Measurements from ENCODE around the gene GLRX5. TPM values are rescaled to one million over a fixed set of nuclear protein-coding genes. Genes with fewer than 3 reads are reported as not detected.
A peak's percentile ranks its signal among the peaks of the same experiment; 100 is the strongest.
"Not testable (repeated sequence)": the region's sequence is repeated elsewhere in the genome, so short reads cannot be mapped to it uniquely, and the experiment has no call there.

The GLRX5 gene
- total RNA-seq, 2 experiments from 2014 or later: 36.4 to 48.5 TPM

DNA sequence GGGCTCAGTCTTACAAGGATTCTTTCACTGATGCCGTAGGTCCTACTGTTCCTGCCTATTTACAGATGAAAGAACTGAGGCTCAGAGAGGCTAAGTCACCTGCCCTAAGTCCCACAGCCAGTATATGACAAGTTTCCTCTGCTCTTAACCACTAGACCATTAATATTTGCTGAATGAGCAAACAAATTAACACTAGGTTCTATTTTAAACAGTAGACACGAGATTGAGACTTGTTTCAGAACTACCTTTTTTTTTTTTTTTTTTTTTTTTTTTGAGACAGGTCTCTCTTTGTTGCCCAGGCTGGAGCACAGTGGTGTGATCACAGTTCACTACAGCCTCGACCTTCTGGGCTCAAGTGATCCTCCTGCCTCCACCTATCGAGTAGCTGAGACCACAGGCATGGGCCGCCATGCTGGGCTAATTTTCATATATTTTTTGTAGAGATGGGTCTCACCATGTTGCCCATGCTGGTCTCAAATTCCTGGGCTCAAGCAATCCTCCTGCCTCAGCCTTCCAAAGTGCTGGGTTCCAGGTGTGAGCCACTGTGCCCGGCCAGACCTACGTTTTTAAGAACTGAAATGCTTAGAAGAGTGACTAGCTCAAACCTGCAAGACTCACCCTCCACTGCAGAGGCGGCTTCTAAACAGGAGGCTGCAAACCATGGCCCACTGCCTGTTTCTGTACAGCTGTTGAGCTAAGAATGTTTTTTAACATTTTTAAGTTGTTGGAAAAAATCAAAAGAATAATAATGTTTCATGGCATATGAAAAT, 31.3 kb upstream of the GLRX5 start:
- DNase-seq (no peak), ATAC-seq (peak; percentile 13)
- peaks cover 51% of the 10 kb centered on the region for H3K36me3 Mint-ChIP-seq
- no peaks in the 10 kb centered on the region for H3K9me3 Mint-ChIP-seq (ENCODE audit: low read depth)
- H3K27ac Mint-ChIP-seq: peak overlapping the region; percentile 74
- peaks cover 85% of the 10 kb centered on the region for H3K4me1 Mint-ChIP-seq
- no peaks in the 10 kb centered on the region for H3K27me3 Mint-ChIP-seq
- H3K4me3 Mint-ChIP-seq: no peak overlapping the region
- CTCF ChIA-PET: interaction anchor here (0.6 to 2.0 kb wide), 9 partner anchors 10 to 62 kb away, joined by 3 to 12 read pairs (median 5); no protein-coding TSS in a partner anchor

DNA sequence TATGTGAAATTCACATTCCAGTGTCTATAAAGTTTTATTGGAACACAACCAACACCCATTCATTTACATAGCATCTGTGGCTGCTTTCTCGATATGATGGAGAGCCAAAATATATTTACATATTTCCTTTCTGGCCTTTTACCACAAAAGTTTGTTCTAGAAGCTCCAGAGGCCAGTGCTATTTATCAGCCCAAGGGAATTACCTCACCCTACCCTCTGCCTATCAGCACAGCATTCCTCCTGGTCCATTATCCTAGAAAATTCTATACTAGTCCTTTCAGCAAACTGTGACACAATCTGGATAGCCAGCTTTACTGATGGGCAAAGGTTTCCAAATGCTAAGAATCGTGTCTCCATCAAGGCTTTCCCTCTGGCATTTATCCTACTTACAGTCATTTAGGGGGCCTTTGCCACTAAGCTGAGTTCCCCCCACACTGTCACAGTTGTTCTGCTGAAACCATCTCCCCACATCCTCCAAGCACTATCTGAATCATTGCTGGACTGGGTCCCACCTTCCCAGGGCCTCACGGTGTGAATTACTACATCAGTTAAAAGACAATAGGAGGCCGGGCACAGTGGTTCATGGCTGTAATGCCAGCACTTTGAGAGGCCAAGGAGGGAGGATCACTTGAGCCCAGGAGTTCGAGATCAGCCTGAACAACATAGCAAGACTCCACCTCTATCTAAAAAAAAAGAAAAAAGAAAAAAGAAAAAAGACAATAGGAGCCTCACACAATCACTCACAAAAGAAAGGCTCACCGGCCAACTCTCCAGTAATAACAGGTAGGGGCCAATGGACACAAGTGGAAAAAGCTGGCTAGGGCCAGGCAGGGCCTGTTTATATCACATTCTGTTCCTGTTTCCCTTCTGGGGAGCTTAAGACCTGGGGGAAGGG, 30.5 kb upstream of the GLRX5 start:
- peak; percentile 75 for DNase-seq
- peaks cover 49% of the 10 kb centered on the region for H3K36me3 Mint-ChIP-seq
- H3K4me1 Mint-ChIP-seq: peaks cover 84% of the 10 kb centered on the region
- no peaks in the 10 kb centered on the region for H3K27me3 Mint-ChIP-seq
- peak overlapping the region; percentile 74 for H3K27ac Mint-ChIP-seq
- peak; percentile 84 for ATAC-seq
- H3K9me3 Mint-ChIP-seq (ENCODE audit: low read depth): no peaks in the 10 kb centered on the region
- CTCF ChIA-PET: interaction anchor here (0.6 to 2.0 kb wide), 10 partner anchors 9 to 62 kb away, joined by 3 to 12 read pairs (median 4); no protein-coding TSS in a partner anchor
- H3K4me3 Mint-ChIP-seq: peak overlapping the region; percentile 27

DNA sequence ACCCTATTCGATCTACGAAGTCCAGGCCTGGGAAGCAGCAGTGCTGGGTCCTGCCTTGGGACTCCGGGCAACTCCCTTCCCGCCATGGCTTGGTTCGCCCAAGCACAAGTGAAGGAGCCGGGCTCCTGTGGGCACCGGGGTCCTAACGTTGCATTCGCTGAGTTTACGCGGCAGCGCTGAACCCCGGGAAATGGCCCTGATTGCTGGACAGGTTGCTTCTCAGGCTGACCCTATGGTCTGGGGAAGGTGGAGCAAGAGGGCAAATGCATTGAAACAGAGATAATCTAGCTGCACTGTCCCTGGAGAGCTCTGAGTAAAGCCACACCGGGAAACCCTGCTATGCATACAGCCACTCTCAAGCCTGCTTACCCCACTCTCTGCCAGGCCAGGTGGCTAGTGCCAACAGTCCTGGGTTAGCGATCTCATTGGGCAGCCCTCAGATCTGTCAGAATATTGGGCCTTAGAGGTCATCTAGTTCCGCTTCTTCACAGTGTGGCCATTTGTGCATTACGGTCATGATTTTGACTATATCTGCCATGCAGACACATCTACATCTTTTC, 29.7 kb upstream of the GLRX5 start:
- DNase-seq (no peak), ATAC-seq (no peak)
- Mint-ChIP-seq H3K4me3 (no peak overlapping the region), H3K27me3 (no peaks in the 10 kb centered on the region), H3K4me1 (peaks cover 85% of the 10 kb centered on the region), H3K27ac (peak overlapping the region; percentile 74), H3K36me3 (peaks cover 50% of the 10 kb centered on the region), H3K9me3 (ENCODE audit: low read depth) (no peaks in the 10 kb centered on the region)
- CTCF ChIA-PET: interaction anchor here (1.1 to 2.0 kb wide), 10 partner anchors 8 to 63 kb away, joined by 3 to 12 read pairs (median 4); no protein-coding TSS in a partner anchor

DNA sequence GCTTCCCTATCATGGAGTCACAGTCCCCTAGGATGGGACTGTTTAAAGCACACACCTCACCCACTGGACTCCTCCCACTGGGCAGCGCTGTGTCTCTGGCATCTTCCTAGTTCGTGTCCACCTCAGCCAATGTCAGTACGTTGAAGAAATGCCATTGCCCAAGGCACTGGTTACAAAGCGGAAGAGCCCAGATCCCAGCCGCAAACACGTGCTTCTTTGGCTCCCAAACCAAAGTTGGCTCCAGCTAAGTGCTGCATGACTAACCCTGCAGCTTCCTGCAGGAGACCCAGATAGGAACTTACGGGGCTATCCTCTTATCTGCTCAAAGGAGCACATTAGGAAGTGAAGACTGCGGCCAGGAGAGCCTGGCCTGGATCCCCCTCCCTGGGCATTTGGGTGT, 27.7 kb upstream of the GLRX5 start:
- no peak overlapping the region for H3K4me3 Mint-ChIP-seq
- ATAC-seq (no peak), DNase-seq (no peak)
- H3K9me3 Mint-ChIP-seq (ENCODE audit: low read depth): no peaks in the 10 kb centered on the region
- CTCF ChIA-PET: interaction anchor here (0.9 to 2.4 kb wide), 2 partner anchors 16 to 20 kb away, joined by 4 to 6 read pairs; no protein-coding TSS in a partner anchor
- peaks cover 46% of the 10 kb centered on the region for H3K36me3 Mint-ChIP-seq
- H3K27me3 Mint-ChIP-seq: no peaks in the 10 kb centered on the region
- H3K4me1 Mint-ChIP-seq: peaks cover 80% of the 10 kb centered on the region
- H3K27ac Mint-ChIP-seq: peak overlapping the region; percentile 49

DNA sequence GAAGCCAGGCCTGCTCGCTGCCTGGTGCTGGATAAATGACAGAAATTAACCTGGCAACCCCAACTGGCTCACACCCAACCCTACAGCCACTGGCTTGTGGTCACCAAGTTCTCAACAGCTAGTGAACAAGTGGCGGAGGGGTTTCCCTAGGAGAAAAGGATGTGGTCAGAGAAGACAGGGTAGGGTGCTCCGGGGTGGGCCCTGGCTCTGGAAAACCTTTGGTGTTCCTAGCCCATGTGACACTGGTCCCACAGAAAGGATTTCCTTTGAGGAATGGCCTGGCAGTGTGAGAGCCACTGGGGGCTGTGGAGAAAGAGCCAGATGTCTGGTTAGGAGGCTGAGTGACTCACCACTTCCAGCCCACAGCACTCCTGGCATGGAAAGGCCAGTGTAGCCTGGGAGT, 27.1 kb upstream of the GLRX5 start:
- H3K36me3 Mint-ChIP-seq: peaks cover 42% of the 10 kb centered on the region
- no peaks in the 10 kb centered on the region for H3K9me3 Mint-ChIP-seq (ENCODE audit: low read depth)
- H3K27me3 Mint-ChIP-seq: no peaks in the 10 kb centered on the region
- peaks cover 76% of the 10 kb centered on the region for H3K4me1 Mint-ChIP-seq
- CTCF ChIA-PET: interaction anchor here (0.8 to 2.4 kb wide), 5 partner anchors 9 to 19 kb away, joined by 3 to 6 read pairs (median 4); no protein-coding TSS in a partner anchor
- ATAC-seq: peak; percentile 38
- no peak overlapping the region for H3K4me3 Mint-ChIP-seq
- peak overlapping the region; percentile 77 for H3K27ac Mint-ChIP-seq
- DNase-seq: peak; percentile 80

DNA sequence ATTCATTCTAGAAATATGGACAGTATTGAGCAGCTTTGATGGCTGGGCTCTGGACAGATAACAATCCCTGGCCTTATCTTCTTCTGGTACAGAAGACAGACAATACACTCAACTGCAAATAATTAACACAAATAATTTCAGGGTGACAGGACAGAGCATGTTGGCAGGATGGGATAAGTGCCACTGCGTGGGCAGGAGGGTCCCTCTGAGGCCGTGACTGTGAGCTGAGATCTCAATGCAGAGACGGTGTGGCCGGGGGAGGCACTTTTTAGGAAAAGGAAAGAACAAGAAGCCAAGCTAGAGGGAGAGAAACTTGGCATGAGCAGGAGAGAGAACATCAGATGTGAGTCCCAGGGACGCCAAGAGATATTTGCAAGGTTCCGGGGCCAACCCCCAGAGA, 26.5 kb upstream of the GLRX5 start:
- no peak for ATAC-seq
- no peak for DNase-seq
- Mint-ChIP-seq H3K27me3 (no peaks in the 10 kb centered on the region), H3K9me3 (ENCODE audit: low read depth) (no peaks in the 10 kb centered on the region), H3K36me3 (peaks cover 40% of the 10 kb centered on the region), H3K4me1 (peaks cover 77% of the 10 kb centered on the region), H3K27ac (peak overlapping the region; percentile 77), H3K4me3 (no peak overlapping the region)
- CTCF ChIA-PET: interaction anchor here (0.8 to 2.4 kb wide), 6 partner anchors 10 to 66 kb away, joined by 3 to 6 read pairs (median 4); no protein-coding TSS in a partner anchor

DNA sequence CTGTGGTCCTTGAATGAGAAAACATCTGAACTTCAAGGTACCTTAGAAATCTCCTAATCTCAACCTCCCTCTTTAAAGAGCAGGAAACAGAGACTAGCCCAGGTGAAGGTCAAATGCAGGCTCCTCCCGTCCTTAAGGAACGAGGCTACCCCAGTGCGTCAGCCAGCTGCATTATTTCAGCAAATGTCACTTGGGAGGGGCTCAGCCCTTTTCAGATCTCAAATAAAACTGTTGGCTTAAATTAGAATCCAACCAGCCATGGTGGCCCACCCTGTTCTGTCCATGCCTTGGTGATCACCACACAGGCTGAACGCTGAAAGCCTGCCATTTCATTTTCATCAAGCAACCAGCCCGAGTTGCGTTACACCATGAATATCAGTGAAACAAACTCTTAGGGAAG, 25.4 kb upstream of the GLRX5 start:
- no peaks in the 10 kb centered on the region for H3K27me3 Mint-ChIP-seq
- no peak overlapping the region for H3K4me3 Mint-ChIP-seq
- ATAC-seq: no peak
- CTCF ChIA-PET: interaction anchor here (0.8 to 2.4 kb wide), 4 partner anchors 9 to 68 kb away, joined by 3 to 6 read pairs (median 5); no protein-coding TSS in a partner anchor
- no peak for DNase-seq
- H3K36me3 Mint-ChIP-seq: peaks cover 33% of the 10 kb centered on the region
- peaks cover 76% of the 10 kb centered on the region for H3K4me1 Mint-ChIP-seq
- no peaks in the 10 kb centered on the region for H3K9me3 Mint-ChIP-seq (ENCODE audit: low read depth)
- no peak overlapping the region for H3K27ac Mint-ChIP-seq

DNA sequence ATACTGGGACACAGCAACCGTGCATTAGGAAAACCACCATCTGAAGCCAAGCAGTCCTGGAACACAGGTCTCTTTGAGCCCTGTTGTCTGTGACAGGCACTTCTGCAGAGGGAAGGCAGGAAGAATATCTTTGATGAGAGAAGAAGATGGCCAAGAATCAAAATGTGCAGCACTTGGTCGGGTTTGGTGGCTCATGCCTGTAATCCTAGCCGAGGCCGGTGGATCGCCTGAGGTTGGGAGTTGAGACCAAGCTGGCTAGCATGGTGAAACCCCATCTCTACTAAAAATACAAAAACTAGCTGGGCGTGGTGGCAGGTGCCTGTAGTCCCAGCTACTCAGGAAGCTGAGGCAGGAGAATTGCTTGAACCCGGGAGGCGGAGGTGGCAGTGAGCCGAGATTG, 24.5 kb upstream of the GLRX5 start:
- DNase-seq; H3K4me3 Mint-ChIP-seq; CTCF ChIA-PET; ATAC-seq; H3K9me3 Mint-ChIP-seq (ENCODE audit: low read depth); H3K27me3 Mint-ChIP-seq: not testable (repeated sequence)
- peak overlapping the region; percentile 42 for H3K27ac Mint-ChIP-seq
- H3K4me1 Mint-ChIP-seq: peaks cover 73% of the 10 kb centered on the region
- H3K36me3 Mint-ChIP-seq: peaks cover 31% of the 10 kb centered on the region

DNA sequence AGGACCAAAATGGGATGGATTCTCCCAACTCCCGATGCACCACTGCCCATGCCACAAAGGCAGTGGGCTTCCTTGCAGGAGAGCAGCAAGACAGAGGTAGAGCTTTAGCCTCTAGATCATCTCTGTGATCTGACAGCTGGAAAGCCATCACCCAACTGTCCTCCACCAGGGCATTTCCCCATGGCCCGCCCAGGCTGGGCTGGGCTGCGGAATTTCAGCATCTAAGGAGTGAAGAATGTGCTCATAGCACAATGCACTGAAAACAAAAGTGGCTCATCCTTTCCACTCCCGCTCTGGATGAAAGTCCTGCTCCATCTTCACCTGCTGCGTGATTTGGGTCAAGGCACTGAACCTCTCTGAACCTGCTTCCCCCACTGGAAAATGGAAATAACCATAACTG, 24.0 kb upstream of the GLRX5 start:
- Mint-ChIP-seq H3K4me3 (no peak overlapping the region), H3K27ac (no peak overlapping the region), H3K4me1 (peaks cover 73% of the 10 kb centered on the region), H3K36me3 (peaks cover 30% of the 10 kb centered on the region), H3K27me3 (no peaks in the 10 kb centered on the region), H3K9me3 (ENCODE audit: low read depth) (no peaks in the 10 kb centered on the region)
- DNase-seq (no peak), ATAC-seq (no peak)
- CTCF ChIA-PET: interaction anchor here (0.9 kb wide), 1 partner anchor 17 kb away, joined by 3 read pairs; no protein-coding TSS in a partner anchor

DNA sequence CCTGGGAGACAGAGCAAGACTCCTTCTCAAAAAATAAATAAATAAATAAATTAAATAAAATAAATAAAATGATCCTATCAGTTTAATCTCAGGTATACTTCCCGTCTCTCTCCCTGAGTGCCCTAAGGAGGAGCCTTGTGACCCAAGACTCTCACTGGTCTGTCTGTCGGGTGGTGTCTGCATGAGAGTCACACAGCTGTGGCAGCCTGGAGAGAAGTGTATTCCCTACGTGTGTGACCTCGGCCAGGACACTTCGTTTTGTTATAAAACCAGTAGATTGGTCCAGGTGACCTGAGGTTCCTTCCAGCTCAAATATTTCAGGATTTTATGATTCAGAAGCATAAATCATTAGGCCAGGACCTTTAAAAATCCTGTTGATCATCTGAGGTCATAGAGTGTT, 23.2 kb upstream of the GLRX5 start:
- CTCF ChIA-PET: interaction anchor here (1.3 kb wide), 1 partner anchor 18 kb away, joined by 3 read pairs; no protein-coding TSS in a partner anchor
- Mint-ChIP-seq H3K27ac (no peak overlapping the region), H3K27me3 (no peaks in the 10 kb centered on the region), H3K4me1 (peaks cover 66% of the 10 kb centered on the region), H3K36me3 (peaks cover 24% of the 10 kb centered on the region), H3K9me3 (ENCODE audit: low read depth) (no peaks in the 10 kb centered on the region), H3K4me3 (no peak overlapping the region)
- DNase-seq (no peak), ATAC-seq (no peak)

DNA sequence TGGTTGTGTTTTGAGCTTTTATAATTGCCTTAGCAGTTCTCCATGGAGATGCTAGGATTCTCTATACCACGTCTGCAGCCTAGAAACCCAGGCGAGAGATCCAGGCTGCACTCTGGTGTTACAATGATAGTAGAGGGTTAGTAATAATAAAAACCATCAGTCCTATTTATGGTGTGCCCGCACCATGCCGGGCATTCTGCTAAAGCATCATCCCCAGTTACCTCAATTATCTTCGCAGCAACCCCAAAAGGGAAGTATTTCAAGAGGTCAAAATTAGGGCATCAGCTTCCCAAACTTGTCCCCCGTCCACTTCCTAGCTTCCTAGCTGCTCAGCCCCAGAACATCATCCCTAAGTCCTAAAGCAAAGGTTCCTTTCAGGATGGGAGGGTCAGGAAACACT, 21.6 kb upstream of the GLRX5 start:
- ATAC-seq: no peak
- no peaks in the 10 kb centered on the region for H3K9me3 Mint-ChIP-seq (ENCODE audit: low read depth)
- peaks cover 18% of the 10 kb centered on the region for H3K36me3 Mint-ChIP-seq
- CTCF ChIA-PET: interaction anchor here (1.0 to 4.6 kb wide), 2 partner anchors 9 to 13 kb away, joined by 4 to 35 read pairs; no protein-coding TSS in a partner anchor
- peak overlapping the region; percentile 20 for H3K27ac Mint-ChIP-seq
- peak overlapping the region; percentile 7 for H3K4me3 Mint-ChIP-seq
- H3K27me3 Mint-ChIP-seq: no peaks in the 10 kb centered on the region
- peaks cover 65% of the 10 kb centered on the region for H3K4me1 Mint-ChIP-seq
- no peak for DNase-seq

DNA sequence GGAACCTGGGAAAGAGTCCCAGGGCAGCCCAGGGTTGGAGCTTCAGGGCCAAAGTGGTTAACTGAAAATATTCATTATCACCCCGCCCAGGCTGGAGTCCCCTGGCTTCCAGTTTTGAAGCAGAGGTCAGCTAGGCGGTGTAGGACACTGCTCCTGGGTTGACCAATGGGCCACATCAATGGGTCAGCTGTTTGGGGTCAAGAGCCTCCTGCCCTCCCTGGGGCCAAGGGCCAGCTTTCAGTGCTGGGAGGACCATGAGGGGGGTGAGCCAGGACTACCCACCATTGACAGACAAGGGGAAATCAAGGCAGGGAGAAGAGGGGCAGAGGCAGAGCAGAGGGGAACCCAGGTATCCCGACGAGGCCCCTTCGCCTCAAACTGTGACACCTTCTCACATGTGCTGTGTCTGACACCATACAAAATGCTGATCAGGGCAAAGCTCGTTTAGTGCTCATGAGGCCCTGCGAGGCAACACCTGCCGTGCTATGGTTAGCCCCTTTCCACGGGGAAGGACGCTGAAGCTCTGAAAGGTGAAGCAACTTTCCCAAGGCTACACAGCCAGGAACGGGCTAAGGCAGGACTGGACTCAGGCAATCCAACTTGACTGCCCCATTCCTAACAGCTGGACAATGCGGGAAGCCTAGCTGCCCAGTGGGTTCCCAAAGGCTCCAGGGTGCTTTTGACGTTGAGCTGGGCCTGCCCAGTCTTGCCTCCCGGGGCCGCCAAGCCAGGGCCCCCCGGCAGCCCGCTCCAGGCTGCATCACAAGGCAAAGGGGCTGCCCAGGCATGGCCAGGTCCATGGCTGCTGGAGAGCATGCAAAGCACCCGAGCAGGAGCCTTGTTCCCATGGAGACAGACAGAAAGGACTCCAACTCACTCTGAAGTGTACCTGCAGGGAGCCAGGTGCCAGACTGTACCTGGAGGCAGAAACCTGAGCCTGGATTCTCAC, 20.4 kb upstream of the GLRX5 start:
- H3K36me3 Mint-ChIP-seq: peaks cover 18% of the 10 kb centered on the region
- H3K4me3 Mint-ChIP-seq: peak overlapping the region; percentile 96
- peaks cover 68% of the 10 kb centered on the region for H3K4me1 Mint-ChIP-seq
- DNase-seq (no peak), ATAC-seq (no peak)
- no peaks in the 10 kb centered on the region for H3K27me3 Mint-ChIP-seq
- no peaks in the 10 kb centered on the region for H3K9me3 Mint-ChIP-seq (ENCODE audit: low read depth)
- peak overlapping the region; percentile 84 for H3K27ac Mint-ChIP-seq
- CTCF ChIA-PET: interaction anchor here (1.0 to 4.6 kb wide), 7 partner anchors 9 to 72 kb away, joined by 4 to 35 read pairs (median 6); partner anchors contain the start of gene GLRX5

All from activated CD8-positive, alpha-beta memory T cell treated with anti-CD3 and anti-CD28 coated beads, Interleukin-2, amount 10 ng/mL, durations not matched to agents 7 days and 5 days (primary cell).